ENCODE measurements around the gene MPLKIP. TPM values are rescaled to one million over a fixed set of nuclear protein-coding genes. Genes with fewer than 3 reads are reported as not detected.

Gene MPLKIP
- total RNA-seq (2022; extraction: Qiagen RNA extraction; ENCODE audit: low read depth), result 26.9 to 43.3 TPM (median 39.1 TPM) in 5 replicates

GRCh38 chr7:40134428-40135316 lies at the start of gene MPLKIP, which contains the start of gene SUGCT:
Gene MPLKIP, minus strand, starts transcription at chr7:40134622. Its CDS starts 55 bp downstream, at chr7:40134567.
Gene SUGCT, plus strand, starts transcription at chr7:40135005.

Other genes starting within 250 kb of the MPLKIP start
- gene CDK13, start 184.4 kb downstream of the MPLKIP start, total RNA-seq (2022; extraction: Qiagen RNA extraction; ENCODE audit: low read depth), result 21.2 to 25.9 TPM (median 24.0 TPM) in 5 replicates
- gene SUGCT, start 383 bp upstream of the MPLKIP start, total RNA-seq (2022; extraction: Qiagen RNA extraction; ENCODE audit: low read depth), result 1.2 to 1.6 TPM (median 1.2 TPM) in 5 replicates